Thoracic aorta (tissue), 2 donors: ENCODE measurements around the gene TAS2R60. TPM values are rescaled to one million over a fixed set of nuclear protein-coding genes. Genes with fewer than 3 reads are reported as not detected.

Source experiments
- ATAC-seq: fragments of 150-250 bp; one replicate; pipeline ENCODE4 v1.8.0; 2017; ENCODE audit warnings: low read depth; ENCODE audit not compliant: insufficient number of reproducible peaks, low FRiP score
- DNase-seq: peaks from one replicate; pipeline ENCODE4 v3.0.0-alpha.2; 2020; ENCODE audit warnings: low spot score
- H3K27ac ChIP-seq, 2 donors: fragments of 200-600 bp; sonication (generic); 1 replicate in 1 of 2; 2 replicates in 1 of 2; pipeline ENCODE4 v1.5.1; 2016; ENCODE audit warnings: mild to moderate bottlenecking in 2 of 2, moderate library complexity in 2 of 2
- H3K27me3 ChIP-seq: fragments of 200-600 bp; sonication (generic); replicated peaks from 2 replicates; pipeline ENCODE4 v1.6.0; 2016; ENCODE audit warnings: mild to moderate bottlenecking; ENCODE audit not compliant: insufficient read depth
- H3K36me3 ChIP-seq: fragments of 200-600 bp; sonication (generic); one replicate; pipeline ENCODE4 v1.5.1; 2016
- H3K4me1 ChIP-seq, 2 donors: fragments of 200-600 bp; sonication (generic); 1 replicate in 1 of 2; 2 replicates in 1 of 2; pipeline versions ENCODE4 v1.5.1 to v1.6.0; 2016; ENCODE audit warnings: low read depth in 2 of 2, mild to moderate bottlenecking in 1 of 2; ENCODE audit not compliant: control insufficient read depth in 1 of 2
- H3K4me3 ChIP-seq: fragments of 200-600 bp; sonication (generic); 2 replicates; pipeline ENCODE4 v1.5.1; 2016; ENCODE audit warnings: mild to moderate bottlenecking
- H3K9me3 ChIP-seq: fragments of 200-600 bp; sonication (generic); 2 replicates; pipeline ENCODE4 v1.5.1; 2016
- total RNA-seq, 2 donors: library from RNA; depleted of rRNA; stranded (reverse); fragments of >200 nt; gene quantifications; one replicate each; pipeline versions ENCODE4 v1.1.0 to v1.2.3, GENCODE V29; 2016
- TF ChIP-seq, protein P1 (sequence below): fragments of 200-600 bp; sonication (generic); IDR thresholded peaks from one replicate; pipeline ENCODE4 v1.5.1; 2019; ENCODE audit warnings: antibody characterized with exemption

The TAS2R60 gene
- total RNA-seq, 2 donors from 2014 or later, result 8.5 TPM; not detected in 1

DNA sequence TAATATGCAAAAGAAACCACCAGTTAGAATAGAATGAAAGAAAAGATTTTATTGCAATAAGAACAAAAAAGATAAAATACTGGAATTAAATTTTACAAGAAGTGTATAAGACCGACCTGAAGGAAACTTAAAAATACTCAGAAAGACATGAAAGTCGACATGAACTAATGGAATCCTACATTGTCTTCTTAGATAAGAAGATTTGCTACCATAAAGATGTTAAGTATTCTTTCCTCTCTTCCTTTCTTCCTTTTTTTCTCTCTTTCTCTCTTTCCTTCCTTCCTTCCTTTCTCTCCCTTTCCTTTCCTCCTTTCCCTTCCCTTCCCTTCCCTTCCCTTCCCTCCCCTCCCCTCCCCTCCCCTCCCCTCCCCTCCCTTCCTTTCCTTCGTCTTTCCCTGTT is 6.5 kb downstream of the TAS2R60 start:
- H3K36me3 ChIP-seq, result no peaks in the 10 kb centered on the region
- H3K4me1 ChIP-seq, result no peaks in the 10 kb centered on the region
- ATAC-seq, result no peak
- TF ChIP-seq, protein P1, sequence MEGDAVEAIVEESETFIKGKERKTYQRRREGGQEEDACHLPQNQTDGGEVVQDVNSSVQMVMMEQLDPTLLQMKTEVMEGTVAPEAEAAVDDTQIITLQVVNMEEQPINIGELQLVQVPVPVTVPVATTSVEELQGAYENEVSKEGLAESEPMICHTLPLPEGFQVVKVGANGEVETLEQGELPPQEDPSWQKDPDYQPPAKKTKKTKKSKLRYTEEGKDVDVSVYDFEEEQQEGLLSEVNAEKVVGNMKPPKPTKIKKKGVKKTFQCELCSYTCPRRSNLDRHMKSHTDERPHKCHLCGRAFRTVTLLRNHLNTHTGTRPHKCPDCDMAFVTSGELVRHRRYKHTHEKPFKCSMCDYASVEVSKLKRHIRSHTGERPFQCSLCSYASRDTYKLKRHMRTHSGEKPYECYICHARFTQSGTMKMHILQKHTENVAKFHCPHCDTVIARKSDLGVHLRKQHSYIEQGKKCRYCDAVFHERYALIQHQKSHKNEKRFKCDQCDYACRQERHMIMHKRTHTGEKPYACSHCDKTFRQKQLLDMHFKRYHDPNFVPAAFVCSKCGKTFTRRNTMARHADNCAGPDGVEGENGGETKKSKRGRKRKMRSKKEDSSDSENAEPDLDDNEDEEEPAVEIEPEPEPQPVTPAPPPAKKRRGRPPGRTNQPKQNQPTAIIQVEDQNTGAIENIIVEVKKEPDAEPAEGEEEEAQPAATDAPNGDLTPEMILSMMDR, result no peak
- no peaks in the 10 kb centered on the region for H3K27me3 ChIP-seq
- DNase-seq, result no peak
- no peak overlapping the region for H3K4me3 ChIP-seq
- H3K27ac ChIP-seq, result no peak overlapping the region
- H3K9me3 ChIP-seq, result no peaks in the 10 kb centered on the region

DNA sequence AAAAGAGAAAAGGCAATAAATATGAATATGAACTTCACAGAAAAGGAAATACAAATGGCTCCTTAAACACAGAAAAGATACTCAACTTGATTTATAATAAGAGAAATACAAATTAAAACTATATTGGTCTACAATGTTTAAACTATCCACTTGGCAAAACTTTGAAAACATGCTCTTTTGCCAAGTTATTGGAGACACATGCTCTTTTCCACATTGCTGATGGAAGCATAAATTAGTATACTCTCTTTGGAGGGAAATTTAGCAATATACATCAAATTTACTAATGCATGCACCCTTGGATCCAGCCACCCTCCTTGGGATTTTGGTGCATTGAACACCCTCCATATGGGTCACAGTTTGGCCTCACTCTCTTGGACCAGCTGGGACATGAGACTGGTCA is 7.9 kb downstream of the TAS2R60 start:
- no peaks in the 10 kb centered on the region for H3K4me1 ChIP-seq
- ATAC-seq, result no peak
- H3K9me3 ChIP-seq, result no peaks in the 10 kb centered on the region
- no peak overlapping the region for H3K27ac ChIP-seq
- H3K27me3 ChIP-seq, result no peaks in the 10 kb centered on the region
- no peak overlapping the region for H3K4me3 ChIP-seq
- no peak for DNase-seq
- TF ChIP-seq, protein P1, result no peak
- H3K36me3 ChIP-seq, result no peaks in the 10 kb centered on the region

DNA sequence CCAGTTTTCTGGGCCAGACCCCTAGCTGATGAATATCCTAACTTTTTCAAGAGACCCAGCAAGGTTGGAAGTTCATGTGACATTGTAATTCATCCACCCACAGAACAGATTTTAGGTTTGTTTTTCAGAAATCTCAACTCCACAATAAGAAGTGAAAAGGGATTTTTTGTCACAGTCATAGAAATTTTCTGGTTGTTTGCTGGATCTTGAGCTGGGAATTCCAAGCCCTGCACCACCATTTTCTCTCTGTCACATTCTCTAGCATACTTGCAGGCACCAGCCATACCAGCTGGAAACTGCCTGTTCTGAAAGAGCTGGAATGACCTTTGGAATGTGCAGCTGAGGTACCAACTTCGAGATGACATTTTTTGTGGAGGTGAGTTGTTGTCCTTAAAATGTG is 8.5 kb downstream of the TAS2R60 start:
- Histone ChIP-seq H3K27ac (no peak overlapping the region), H3K4me1 (no peaks in the 10 kb centered on the region), H3K36me3 (no peaks in the 10 kb centered on the region), H3K4me3 (no peak overlapping the region), H3K27me3 (no peaks in the 10 kb centered on the region), H3K9me3 (no peaks in the 10 kb centered on the region)
- TF ChIP-seq, protein P1, result no peak
- ATAC-seq (no peak), DNase-seq (no peak)

DNA sequence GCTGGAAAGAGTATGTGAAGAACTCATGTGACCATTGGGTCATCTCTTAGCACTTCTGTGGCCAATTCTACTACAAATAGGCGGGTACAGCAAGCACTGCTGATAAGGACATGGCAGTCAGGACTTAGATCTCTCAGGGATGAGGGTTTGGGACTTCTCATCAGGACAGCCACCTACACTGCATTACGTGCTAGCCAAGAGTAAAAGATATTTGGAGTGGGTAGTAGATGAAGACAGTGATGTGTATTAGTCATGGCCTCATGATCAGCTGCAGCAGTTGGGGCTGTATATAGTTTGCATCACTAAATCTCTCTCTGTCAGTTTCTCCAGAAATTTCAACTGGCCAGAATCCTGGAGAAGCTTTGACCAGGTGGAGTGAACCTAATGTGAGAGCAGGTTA is 9.2 kb downstream of the TAS2R60 start:
- DNase-seq (no peak), ATAC-seq (no peak)
- Histone ChIP-seq H3K4me1 (no peaks in the 10 kb centered on the region), H3K27me3 (no peaks in the 10 kb centered on the region), H3K27ac (no peak overlapping the region), H3K9me3 (no peaks in the 10 kb centered on the region), H3K4me3 (no peak overlapping the region), H3K36me3 (no peaks in the 10 kb centered on the region)
- TF ChIP-seq, protein P1, result no peak

DNA sequence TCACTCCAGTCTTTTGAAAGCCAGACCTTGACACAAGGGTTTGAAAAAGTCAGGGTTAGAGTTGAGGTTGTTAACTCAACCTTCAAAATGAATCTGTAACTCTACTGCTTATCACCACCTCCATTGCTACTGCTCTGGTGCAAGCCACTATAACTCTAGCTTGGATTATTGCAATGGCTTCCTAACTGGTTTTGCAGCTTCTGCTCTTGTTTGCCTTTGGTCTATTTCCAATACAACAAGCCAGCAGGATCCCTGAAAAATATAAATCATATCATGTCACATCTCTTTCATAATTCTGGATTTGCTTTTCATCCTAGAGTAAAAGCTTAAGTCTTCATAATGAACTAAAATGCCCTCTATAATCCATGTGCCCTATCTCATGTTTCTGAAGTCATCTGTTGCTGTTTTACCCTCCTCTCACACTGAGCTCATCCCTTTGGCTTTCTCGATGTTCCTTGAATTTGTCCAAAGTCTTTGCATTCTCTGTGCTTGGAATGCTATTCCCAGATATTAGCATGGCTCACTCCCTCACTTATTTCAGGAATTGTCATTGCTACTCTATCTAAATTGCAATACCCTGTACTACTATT is 10.9 kb downstream of the TAS2R60 start:
- H3K4me3 ChIP-seq, result no peak overlapping the region
- TF ChIP-seq, protein P1, result no peak
- no peak overlapping the region for H3K27ac ChIP-seq
- H3K36me3 ChIP-seq, result no peaks in the 10 kb centered on the region
- ATAC-seq (no peak), DNase-seq (no peak)
- H3K9me3 ChIP-seq, result no peaks in the 10 kb centered on the region
- H3K27me3 ChIP-seq, result no peaks in the 10 kb centered on the region
- no peaks in the 10 kb centered on the region for H3K4me1 ChIP-seq
